Spleen (tissue), 13 donors: ENCODE results near the gene TFPI. TPM values are rescaled to one million over a fixed set of nuclear protein-coding genes. Genes with fewer than 3 reads are reported as not detected.

Experiments
- DNase-seq: peaks from one replicate; pipeline ENCODE4 v3.0.0-alpha.2; 2020
- H3K27ac ChIP-seq, 8 donors: fragments of 200-600 bp; sonication (generic) in 7 of 8; 1 replicate in 4 of 8; 2 replicates in 4 of 8; pipeline versions ENCODE4 v1.5.0 to v1.8.0; 2016 to 2021; ENCODE audit warnings: inconsistent platforms in 4 of 8, mild to moderate bottlenecking in 4 of 8, moderate library complexity in 1 of 8
- H3K27me3 ChIP-seq, 7 donors: fragments of 200-600 bp; sonication (generic) in 6 of 7; replicated peaks in 1 of 7; 1 replicate in 4 of 7; 2 replicates in 3 of 7; pipeline versions ENCODE4 v1.5.0 to v1.8.0; 2016 to 2021; ENCODE audit warnings: inconsistent platforms in 3 of 7, mild to moderate bottlenecking in 1 of 7
- H3K36me3 ChIP-seq, 6 donors: fragments of 200-600 bp; sonication (generic) in 5 of 6; 1 replicate in 4 of 6; 2 replicates in 2 of 6; pipeline versions ENCODE4 v1.5.0 to v1.8.0; 2016 to 2021; ENCODE audit warnings: inconsistent platforms in 2 of 6
- H3K4me1 ChIP-seq, 6 donors: fragments of 200-600 bp; sonication (generic) in 5 of 6; 1 replicate in 3 of 6; 2 replicates in 3 of 6; pipeline versions ENCODE4 v1.5.0 to v1.8.0; 2016 to 2021; ENCODE audit warnings: inconsistent platforms in 3 of 6
- H3K4me3 ChIP-seq, 8 donors: fragments of 200-600 bp; sonication (generic) in 7 of 8; 1 replicate in 4 of 8; 2 replicates in 4 of 8; pipeline versions ENCODE4 v1.5.0 to v1.8.0; 2016 to 2021; ENCODE audit warnings: inconsistent platforms in 4 of 8, mild to moderate bottlenecking in 4 of 8, moderate library complexity in 2 of 8
- H3K9me3 ChIP-seq, 8 donors: fragments of 200-600 bp; sonication (generic) in 7 of 8; 1 replicate in 4 of 8; 2 replicates in 4 of 8; pipeline versions ENCODE4 v1.5.0 to v1.8.0; 2016 to 2021; ENCODE audit warnings: inconsistent platforms in 4 of 8
- CTCF ChIP-seq, 11 experiments: fragments of 200-600 bp in 7 of 11; fragments of 450-650 bp in 4 of 11; sonication (generic) in 4 of 11; IDR thresholded peaks in 8 of 11; conservative IDR thresholded peaks in 3 of 11; 1 replicate in 7 of 11; 2 replicates in 4 of 11; pipeline versions ENCODE4 v1.4.0 to v1.8.0; 2016 to 2021; ENCODE audit warnings: antibody characterized with exemption in 11 of 11, inconsistent platforms in 4 of 11, mild to moderate bottlenecking in 1 of 11
- POLR2A ChIP-seq, 3 donors: fragments of 450-650 bp; IDR thresholded peaks; one replicate each; pipeline ENCODE4 v1.5.1; 2017; ENCODE audit warnings: antibody characterized with exemption in 3 of 3, mild to moderate bottlenecking in 1 of 3
- POLR2AphosphoS5 ChIP-seq, 3 donors: sonication (generic); formaldehyde crosslinking; IDR thresholded peaks; one replicate each; pipeline ENCODE4 v1.5.1; 2017; ENCODE audit warnings: antibody characterized with exemption in 3 of 3
- WGBS, 5 donors: extraction: QIAGEN DNeasy Blood & Tissue Kit in 3 of 5; methylation state at CpG; one replicate each; pipeline versions ENCODE4 v1.1.5 to v1.1.7; 2013 to 2018; 5-methylcytosine and 5-hydroxymethylcytosine counted together
- intact Hi-C: fragments of 100-400 bp; cut with DNase I; formaldehyde crosslinking; loops from one replicate; pipeline ENCODE4 v1.15.0; 2023; ENCODE audit warnings: low total_unique reads
- long read RNA-seq, 2 donors: transcript quantifications; one replicate each; lab custom pipeline, GENCODE V29; 2026
- polyA plus RNA-seq, 3 donors: library from polyadenylated mRNA; stranded (reverse); fragments of 200-250 nt; gene quantifications; one replicate each; pipeline ENCODE4 v1.2.1, GENCODE V29; 2013
- total RNA-seq, 7 donors: library from RNA; depleted of rRNA in 3 of 7; stranded (reverse); fragments of >200 nt in 3 of 7; fragmentation: NEBNext Ultra II Directional in 4 of 7; extraction: Animal tissue kit (Norgen Biotek cat#: 25700) in 4 of 7; gene quantifications; one replicate each; pipeline versions ENCODE4 v1.1.0 to v1.2.1, GENCODE V29; 2016 to 2021
- donor health status: healthy with polysubstance abuse.
- donor health status: DM: no; HTN: no; CAD: no; lungs with moderate emphysema.
- donor health status: DM: no; HTN: no; CAD: no.
- donor health status: Bipolar disorder and iron deficiency.
- donor health status: healthy.
- donor health status: DM: no; HTN: no; CAD: no.
- donor health status: DM: yes; HTN: yes; CAD: no.

The TFPI gene
- total RNA-seq (100 to 1,000 TPM in 1 of 7 donors, 10 to 100 TPM in 6; 38.0 to 117 (median 57.4) TPM), polyA plus RNA-seq (10 to 100 TPM in 2 of 3 donors, 1 to 10 TPM in 1; 7.4 to 18.4 (median 12.0) TPM)
- long read RNA-seq, donor 1, transcript TFPI-201 (8 exons, 3,885 nt), result major isoform, 16 of 16 reads
- long read RNA-seq, donor 1, partial matches to known transcripts, result 0 of 16 reads
- long read RNA-seq, donor 1, other reads (novel, unspliced or antisense), result 0 of 16 reads
- long read RNA-seq, donor 2, partial matches to known transcripts, result 0 of 4 reads
- long read RNA-seq, donor 2, other reads (novel, unspliced or antisense), result 0 of 4 reads

GRCh38 chr2:187554011-187554703, at the start of gene TFPI:
TSS of gene TFPI (minus strand) at chr2:187554435. CDS start at chr2:187503768, 50,667 bp downstream.
- Histone ChIP-seq H3K27ac (peak within 1 kb of the TSS; percentile 39 to 80 (median 62)), H3K4me1 (peaks cover 0 to 20% (median 5%) of the 10 kb centered on the region in 6 donors), H3K4me3 (peak within 1 kb of the TSS; percentile 18 to 64 (median 35)), H3K9me3 (peaks cover 0 to 5% (median 0%) of the 10 kb centered on the region in 8 donors), H3K36me3 (no peaks in the 10 kb centered on the region), H3K27me3 (no peaks in the 10 kb centered on the region)
- WGBS, 5 donors, result 2 to 3% (median 2%) methylated on average over 9 of the region's 9 CpGs
- peak in 1 of 3 donors; percentile 59 for TF ChIP-seq POLR2AphosphoS5 (IDR thresholded peaks at IDR 0.05)
- no peak for TF ChIP-seq POLR2A (IDR thresholded peaks at IDR 0.05)
- intact Hi-C loops, result no loop called here
- DNase-seq, result no peak

- WGBS, 5 donors, result 65 to 71% (median 68%) methylated on average over 1 of the region's 1 CpG
- no peak for DNase-seq
- H3K27me3 ChIP-seq, result no peaks in the 10 kb centered on the region
- no peak overlapping the region for H3K4me3 ChIP-seq
- no peak overlapping the region for H3K27ac ChIP-seq
- TF ChIP-seq CTCF (IDR thresholded peaks at IDR 0.05 in 8 of 11, conservative IDR thresholded peaks at IDR 0.05 in 3 of 11) (no peak), POLR2A (IDR thresholded peaks at IDR 0.05) (no peak), POLR2AphosphoS5 (IDR thresholded peaks at IDR 0.05) (no peak)
- no peaks in the 10 kb centered on the region for H3K4me1 ChIP-seq
- no peaks in the 10 kb centered on the region for H3K9me3 ChIP-seq
- intact Hi-C loops, result loop anchor here (10.0 kb wide), 1 partner anchor 240 kb away; no protein-coding TSS in a partner anchor
- H3K36me3 ChIP-seq, result no peaks in the 10 kb centered on the region
Observed at GRCh38 chr2:187594801-187595200, 40.6 kb upstream of the TFPI start.

GRCh38 chr2:187593697-187594096, 39.5 kb upstream of the TFPI start:
- Histone ChIP-seq H3K27me3 (no peaks in the 10 kb centered on the region), H3K36me3 (no peaks in the 10 kb centered on the region), H3K4me3 (no peak overlapping the region), H3K9me3 (no peaks in the 10 kb centered on the region), H3K4me1 (no peaks in the 10 kb centered on the region), H3K27ac (no peak overlapping the region)
- 39 to 76% (median 61%) methylated on average over 1 of the region's 1 CpG for WGBS, 5 donors
- intact Hi-C loops, result loop anchor here (10.0 kb wide), 1 partner anchor 241 kb away; no protein-coding TSS in a partner anchor
- no peak for TF ChIP-seq CTCF (IDR thresholded peaks at IDR 0.05 in 8 of 11, conservative IDR thresholded peaks at IDR 0.05 in 3 of 11)
- TF ChIP-seq POLR2A (IDR thresholded peaks at IDR 0.05), result no peak
- no peak for TF ChIP-seq POLR2AphosphoS5 (IDR thresholded peaks at IDR 0.05)
- DNase-seq, result no peak

GRCh38 chr2:187593098-187593497, 38.9 kb upstream of the TFPI start:
- no peak for DNase-seq
- no peak for TF ChIP-seq POLR2AphosphoS5 (IDR thresholded peaks at IDR 0.05)
- no peak for TF ChIP-seq POLR2A (IDR thresholded peaks at IDR 0.05)
- no peak for TF ChIP-seq CTCF (IDR thresholded peaks at IDR 0.05 in 8 of 11, conservative IDR thresholded peaks at IDR 0.05 in 3 of 11)
- Histone ChIP-seq H3K27ac (no peak overlapping the region), H3K27me3 (no peaks in the 10 kb centered on the region), H3K4me1 (no peaks in the 10 kb centered on the region), H3K4me3 (no peak overlapping the region), H3K36me3 (no peaks in the 10 kb centered on the region), H3K9me3 (no peaks in the 10 kb centered on the region)
- intact Hi-C loops, result loop anchor here (10.0 kb wide), 1 partner anchor 242 kb away; no protein-coding TSS in a partner anchor
